Nephron (organoid): Measurements from ENCODE around the gene LIN37.

Experiments
- H3K27ac Mint-ChIP-seq, 3 experiments: 2 replicates each; pipeline ENCODE4 v1.8.0; 2020; ENCODE audit warnings: mixed read lengths in 3 of 3, mild to moderate bottlenecking in 2 of 3, moderate library complexity in 1 of 3
- H3K27me3 Mint-ChIP-seq: 2 replicates; pipeline ENCODE4 v1.8.0; 2021; ENCODE audit warnings: low read depth, mild to moderate bottlenecking, moderate library complexity, mixed read lengths
- H3K36me3 Mint-ChIP-seq: 2 replicates; pipeline ENCODE4 v1.8.0; 2020; ENCODE audit warnings: low read depth, mixed read lengths
- H3K4me1 Mint-ChIP-seq: 2 replicates; pipeline ENCODE4 v1.8.0; 2020; ENCODE audit warnings: mixed read lengths
- H3K4me3 Mint-ChIP-seq, 3 experiments: 2 replicates each; pipeline ENCODE4 v1.8.0; 2020; ENCODE audit warnings: mild to moderate bottlenecking in 3 of 3, mixed read lengths in 3 of 3, moderate library complexity in 2 of 3
- H3K9me3 Mint-ChIP-seq: 2 replicates; pipeline ENCODE4 v1.8.0; 2020; ENCODE audit warnings: mixed read lengths
- CTCF ChIP-seq, 3 experiments: fragments of 200-600 bp; sonication (generic); IDR thresholded peaks; one replicate each; pipeline ENCODE4 v1.5.0; 2021; ENCODE audit warnings: antibody characterized with exemption in 3 of 3; ENCODE audit not compliant: unreplicated experiment in 3 of 3

LIN37 gene

DNA sequence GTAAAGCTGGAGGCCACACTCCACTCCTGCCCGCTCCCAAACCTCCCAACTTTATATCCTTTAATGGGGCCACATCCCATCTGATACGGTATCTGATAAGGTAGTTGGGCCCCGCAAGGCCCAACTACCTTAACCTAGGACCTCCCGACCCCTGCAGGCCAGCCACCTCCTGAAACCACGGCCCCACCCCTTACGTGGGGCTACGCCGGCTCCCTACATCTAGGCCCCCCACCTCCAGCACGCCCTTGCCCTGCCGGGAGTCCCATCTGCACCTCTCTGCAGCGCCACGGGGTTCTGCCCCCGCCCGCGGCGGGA, 8.3 kb upstream of the LIN37 start:
- peaks cover 7% of the 10 kb centered on the region for H3K27me3 Mint-ChIP-seq
- H3K36me3 Mint-ChIP-seq = peaks cover 17% of the 10 kb centered on the region
- no peak for TF ChIP-seq CTCF (IDR thresholded peaks at IDR 0.05; ENCODE audit: unreplicated experiment in 3 of 3)
- H3K4me3 Mint-ChIP-seq = peak overlapping the region; percentile 81 to 90 (median 87)
- H3K4me1 Mint-ChIP-seq = peaks cover 15% of the 10 kb centered on the region
- no peak overlapping the region for H3K27ac Mint-ChIP-seq
- H3K9me3 Mint-ChIP-seq = no peaks in the 10 kb centered on the region

- Mint-ChIP-seq H3K4me1 (peaks cover 20% of the 10 kb centered on the region), H3K9me3 (no peaks in the 10 kb centered on the region), H3K27me3 (peaks cover 7% of the 10 kb centered on the region), H3K4me3 (peak overlapping the region; percentile 81 to 90 (median 87)), H3K36me3 (peaks cover 14% of the 10 kb centered on the region), H3K27ac (peak overlapping the region; percentile 72 to 95 (median 89))
- TF ChIP-seq CTCF (IDR thresholded peaks at IDR 0.05; ENCODE audit: unreplicated experiment in 3 of 3) = peak in 1 of 3 experiments; percentile 21
Measured at GRCh38 chr19:35740423-35741202, 7.8 kb upstream of the LIN37 start.

- peaks cover 14% of the 10 kb centered on the region for H3K36me3 Mint-ChIP-seq
- peak overlapping the region; percentile 72 to 95 (median 89) for H3K27ac Mint-ChIP-seq
- TF ChIP-seq CTCF (IDR thresholded peaks at IDR 0.05; ENCODE audit: unreplicated experiment in 3 of 3) = no peak
- H3K4me3 Mint-ChIP-seq = peak overlapping the region; percentile 81 to 90 (median 87)
- peaks cover 25% of the 10 kb centered on the region for H3K4me1 Mint-ChIP-seq
- H3K27me3 Mint-ChIP-seq = peaks cover 7% of the 10 kb centered on the region
- H3K9me3 Mint-ChIP-seq = no peaks in the 10 kb centered on the region
Measured at GRCh38 chr19:35741203-35741515, 7.2 kb upstream of the LIN37 start.

DNA sequence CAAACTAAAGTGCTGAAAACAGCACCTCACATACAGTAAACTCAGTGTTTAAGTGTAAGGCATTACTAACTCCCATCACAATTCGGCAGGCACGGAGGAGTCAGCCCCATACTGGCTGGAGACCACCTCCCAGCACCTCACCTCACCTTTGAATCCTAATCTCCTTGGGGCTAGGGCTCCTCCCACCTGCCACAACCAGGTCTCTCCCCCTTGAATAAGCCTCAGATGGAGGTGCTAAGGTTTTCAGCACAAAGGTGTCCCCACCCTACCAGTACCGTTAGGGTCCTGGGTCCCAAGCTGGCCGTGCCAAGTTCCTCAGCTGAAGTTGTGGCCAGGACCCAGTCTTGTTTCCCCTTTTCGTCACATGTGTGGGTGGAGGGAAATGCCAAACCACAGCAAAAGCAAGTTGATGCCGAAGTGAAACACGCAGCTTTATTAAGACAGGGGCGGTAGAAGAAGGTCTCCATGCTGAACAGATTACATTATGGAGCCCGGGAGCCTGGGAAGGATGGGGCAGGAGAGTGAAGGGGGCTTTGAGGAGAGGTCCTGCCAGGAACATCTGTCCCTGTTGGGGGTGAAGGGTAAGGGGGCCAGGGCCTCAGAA, 6.2 kb upstream of the LIN37 start, which contains the start of gene IGFLR1:
TSS of gene IGFLR1 (minus strand) at position 332 of the 604 bp plus-strand sequence. CDS start 1,272 bp downstream, outside the sequence.
- Mint-ChIP-seq H3K4me1 (peaks cover 29% of the 10 kb centered on the region), H3K36me3 (peaks cover 8% of the 10 kb centered on the region), H3K4me3 (peak within 1 kb of the TSS; percentile 59 to 92 (median 69)), H3K27ac (peak within 1 kb of the TSS in 2 of 3 experiments; percentile 33 to 72), H3K27me3 (peaks cover 5% of the 10 kb centered on the region), H3K9me3 (no peaks in the 10 kb centered on the region)
- no peak for TF ChIP-seq CTCF (IDR thresholded peaks at IDR 0.05; ENCODE audit: unreplicated experiment in 3 of 3)

GRCh38 chr19:35743640-35744429, 4.5 kb upstream of the LIN37 start:
- Mint-ChIP-seq H3K27ac (no peak overlapping the region), H3K4me1 (peaks cover 38% of the 10 kb centered on the region), H3K27me3 (no peaks in the 10 kb centered on the region), H3K36me3 (peaks cover 4% of the 10 kb centered on the region), H3K9me3 (no peaks in the 10 kb centered on the region), H3K4me3 (peak overlapping the region; percentile 92 to 96 (median 95))
- TF ChIP-seq CTCF (IDR thresholded peaks at IDR 0.05; ENCODE audit: unreplicated experiment in 3 of 3) = no peak
